ENCODE data around the gene GNG5. TPM values are rescaled to one million over a fixed set of nuclear protein-coding genes. Genes with fewer than 3 reads are reported as not detected.
"Not testable (repeated sequence)": the region's sequence is repeated elsewhere in the genome, so short reads cannot be mapped to it uniquely, and the experiment has no call there.

GNG5 gene
- total RNA-seq: 100 to 1,000 TPM in 2 of 8 experiments, 10 to 100 TPM in 6; 59.2 to 175 (median 83.1) TPM

DNA sequence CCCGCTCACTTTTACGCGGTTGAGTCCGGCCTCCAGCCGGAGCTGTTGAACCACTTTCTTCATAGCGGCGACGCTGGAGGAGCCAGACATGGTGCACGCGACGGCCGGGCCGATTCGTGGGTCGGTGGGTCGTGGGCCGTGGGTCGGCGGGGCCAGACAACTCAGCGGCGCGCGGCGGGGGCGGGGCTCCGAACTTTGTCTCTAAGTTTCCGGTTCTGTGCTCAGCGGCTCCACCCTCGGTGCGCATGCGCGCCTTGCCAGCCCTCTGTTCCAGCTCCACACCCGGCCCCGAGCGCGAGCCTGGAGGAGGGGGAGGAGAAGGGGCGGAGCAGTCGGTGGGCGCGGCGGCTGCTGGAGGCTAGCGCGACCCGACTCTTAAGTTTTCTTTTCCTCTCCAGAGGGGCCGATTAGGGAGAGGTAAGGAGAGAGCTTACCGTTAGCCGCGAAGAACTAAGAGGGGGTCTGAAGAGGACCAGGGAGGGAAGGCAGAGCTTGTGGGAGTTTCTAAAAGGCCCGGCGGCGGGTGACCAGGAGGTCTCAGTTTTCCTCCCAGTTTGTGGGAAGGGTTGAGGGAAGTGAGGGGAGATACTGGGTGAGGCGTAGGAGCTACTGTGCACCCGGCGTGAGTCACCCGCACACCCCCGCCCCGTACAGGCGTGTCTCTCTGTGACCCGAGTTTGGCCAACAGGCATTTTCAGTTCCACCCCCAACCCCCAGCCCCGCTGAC lies at the start of gene GNG5, which contains the start of gene SPATA1:
GNG5 (minus strand) TSS at position 580 of the 727 bp plus-strand sequence; CDS start at position 90, 490 bp downstream.
SPATA1 (plus strand) TSS at position 385 of the 727 bp plus-strand sequence. CDS start 9,974 bp downstream, outside the sequence.
- in situ Hi-C loops (cut with MboI; ENCODE audit: low pct_unique_long_range_greater_than_20kb in 2 of 9, low sequenced_read_pairs in 9 of 9, unreplicated experiment in 9 of 9): loop anchor here in 2 of 9 experiments (10.0 to 25.0 kb wide), 2 partner anchors 106 to 239 kb away; no protein-coding TSS in a partner anchor

DNA sequence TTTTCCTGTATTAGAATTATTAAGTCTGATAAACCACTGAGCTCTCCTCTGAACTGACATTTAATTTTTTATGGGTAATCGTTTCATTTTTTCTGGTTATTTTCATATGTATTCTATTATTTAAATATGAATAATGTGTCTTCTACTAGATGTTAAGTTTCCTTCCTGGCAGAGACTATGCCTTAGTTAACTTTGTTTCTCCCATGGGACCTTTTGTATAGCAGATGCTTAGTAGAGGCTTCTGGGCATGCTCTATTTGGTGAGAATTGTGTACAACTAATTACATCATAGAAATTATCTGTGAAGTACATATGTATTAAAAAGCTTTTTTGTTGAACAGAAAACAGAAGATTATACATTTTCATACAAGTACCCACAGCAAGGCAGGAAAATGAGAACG lies 44.4 kb upstream of the GNG5 start:
- no peak for ATAC-seq (replicated peaks in 6 of 8)
- 19 to 100% (median 84%) methylated on average over 1 to 2 of the region's 2 CpGs for WGBS, 10 experiments
- Histone ChIP-seq H3K27ac (no peak overlapping the region), H3K4me3 (no peak overlapping the region), H3K4me1 (replicated peaks in 1 of 2) (peaks cover 0 to 4% of the 10 kb centered on the region in 2 donors)
- in situ Hi-C loops (cut with MboI; ENCODE audit: low pct_unique_long_range_greater_than_20kb in 2 of 9, low sequenced_read_pairs in 9 of 9, unreplicated experiment in 9 of 9): no loop called here

More for the DNA sequence above, at the start of gene GNG5, which contains the start of gene SPATA1:
- Histone ChIP-seq H3K4me3 (peak within 1 kb of the TSS; percentile 80 to 96 (median 90)), H3K4me1 (replicated peaks in 1 of 2) (peaks cover 10 to 28% of the 10 kb centered on the region in 2 donors), H3K27ac (peak within 1 kb of the TSS; percentile 64 to 83)
- WGBS, 10 experiments: 0 to 10% (median 0%) methylated on average over 1 to 15 of the region's 60 CpGs; no CpG with 5 or more reads in 4 of the 10 experiments
- peak; percentile 83 to 96 (median 93) for ATAC-seq (replicated peaks in 6 of 8)

DNA sequence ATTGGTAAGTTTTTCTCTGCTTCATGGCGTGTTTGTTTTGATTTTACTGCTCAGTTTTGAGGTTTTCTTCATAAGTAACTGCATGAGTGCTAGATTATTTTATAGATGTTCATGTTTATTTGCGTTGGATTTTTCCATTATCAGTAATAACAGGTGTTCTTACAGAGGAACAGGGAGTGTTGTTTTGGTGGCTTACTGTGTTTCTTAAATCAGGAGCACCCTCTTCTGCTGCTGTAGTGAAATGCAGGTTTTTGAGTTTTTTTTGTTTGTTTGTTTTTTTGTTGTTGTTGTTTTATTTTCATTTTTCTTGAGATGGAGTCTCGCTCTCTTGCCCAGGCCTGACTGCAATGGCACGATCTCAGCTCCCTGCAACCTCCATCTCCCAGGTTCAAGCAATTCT lies 35.3 kb upstream of the GNG5 start:
- 68 to 100% (median 89%) methylated on average over 2 to 4 of the region's 4 CpGs; no CpG with 5 or more reads in 1 of the 10 experiments for WGBS, 10 experiments
- in situ Hi-C loops (cut with MboI; ENCODE audit: low pct_unique_long_range_greater_than_20kb in 2 of 9, low sequenced_read_pairs in 9 of 9, unreplicated experiment in 9 of 9): no loop called here

DNA sequence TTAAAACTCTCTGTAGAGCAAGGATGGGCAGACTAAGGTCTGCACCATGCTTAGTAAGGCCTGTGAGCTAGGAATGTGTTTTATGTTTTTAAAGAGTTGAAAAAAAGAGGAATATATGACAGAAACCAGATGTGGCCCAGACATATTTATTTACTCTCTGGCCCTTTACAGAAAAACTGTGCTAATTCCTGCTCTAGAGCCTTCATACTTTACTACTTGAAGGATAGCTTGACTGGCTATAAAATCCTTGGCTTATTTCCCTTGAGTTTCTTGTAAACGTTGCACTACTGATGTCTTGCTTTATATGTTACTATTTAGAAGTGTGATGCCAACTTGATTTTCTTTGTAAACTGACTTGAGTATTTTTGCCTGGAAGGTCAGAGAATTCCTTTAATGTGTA lies 34.4 kb upstream of the GNG5 start:
- 0 to 100% (median 69%) methylated on average over 1 of the region's 1 CpG; no CpG with 5 or more reads in 6 of the 10 experiments for WGBS, 10 experiments
- no peak for ATAC-seq (replicated peaks in 6 of 8)

More for the DNA sequence above, 35.3 kb upstream of the GNG5 start:
- Histone ChIP-seq H3K27ac (no peak overlapping the region), H3K4me3 (no peak overlapping the region), H3K4me1 (replicated peaks in 1 of 2) (no peaks in the 10 kb centered on the region)
- no peak for ATAC-seq (replicated peaks in 6 of 8)

DNA sequence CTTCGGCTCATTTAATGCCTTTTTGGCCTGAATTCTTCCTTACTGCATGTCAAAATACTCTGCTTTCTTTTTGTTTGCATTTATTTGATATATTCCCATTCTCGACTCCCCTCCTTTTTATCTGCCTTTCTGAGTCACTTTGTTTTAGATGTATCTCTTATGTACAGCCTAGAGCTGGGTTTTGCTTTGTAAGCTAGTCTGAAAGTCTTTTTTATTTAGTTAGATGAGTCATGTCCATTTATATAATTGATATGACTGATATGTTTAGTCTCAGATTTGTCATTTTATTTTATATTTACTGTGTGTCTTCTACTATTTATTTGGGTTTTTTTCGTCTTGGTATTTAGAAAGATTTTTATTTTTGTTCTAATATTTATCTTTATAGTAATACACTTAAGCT lies 33.6 kb upstream of the GNG5 start:
- H3K4me3 ChIP-seq: no peak overlapping the region
- ATAC-seq (replicated peaks in 6 of 8): no peak
- in situ Hi-C loops (cut with MboI; ENCODE audit: low pct_unique_long_range_greater_than_20kb in 2 of 9, low sequenced_read_pairs in 9 of 9, unreplicated experiment in 9 of 9): no loop called here
- no peak overlapping the region for H3K27ac ChIP-seq
- 47 to 93% (median 82%) methylated on average over 3 of the region's 3 CpGs for WGBS, 10 experiments
- no peaks in the 10 kb centered on the region for H3K4me1 ChIP-seq (replicated peaks in 1 of 2)

More for the DNA sequence above, 34.4 kb upstream of the GNG5 start:
- in situ Hi-C loops (cut with MboI; ENCODE audit: low pct_unique_long_range_greater_than_20kb in 2 of 9, low sequenced_read_pairs in 9 of 9, unreplicated experiment in 9 of 9): no loop called here
- H3K4me1 ChIP-seq (replicated peaks in 1 of 2): no peaks in the 10 kb centered on the region
- H3K27ac ChIP-seq: no peak overlapping the region
- H3K4me3 ChIP-seq: no peak overlapping the region

DNA sequence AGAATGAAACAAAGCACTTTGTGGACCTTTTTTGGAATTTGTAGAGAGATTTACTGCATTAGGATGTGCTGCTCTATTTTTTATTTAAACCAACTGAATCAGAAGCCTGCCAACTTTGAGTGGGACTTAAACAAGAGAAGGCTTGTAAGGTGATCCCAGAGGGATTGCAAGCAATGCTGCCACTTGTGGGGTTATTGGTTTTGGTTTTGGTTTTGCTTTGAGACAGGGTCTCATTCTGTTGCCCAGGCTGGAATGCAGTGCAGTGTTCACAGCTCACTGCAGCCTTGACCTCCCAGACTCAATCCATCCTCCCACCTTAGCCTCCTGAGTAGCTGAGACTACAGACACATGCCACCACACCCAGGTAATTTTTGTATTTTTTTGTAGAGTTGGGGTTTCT lies 32.2 kb upstream of the GNG5 start:
- H3K4me1 ChIP-seq (replicated peaks in 1 of 2): no peaks in the 10 kb centered on the region
- in situ Hi-C loops (cut with MboI; ENCODE audit: low pct_unique_long_range_greater_than_20kb in 2 of 9, low sequenced_read_pairs in 9 of 9, unreplicated experiment in 9 of 9): no loop called here
- H3K27ac ChIP-seq: no peak overlapping the region
- no peak for ATAC-seq (replicated peaks in 6 of 8)
- H3K4me3 ChIP-seq: no peak overlapping the region

DNA sequence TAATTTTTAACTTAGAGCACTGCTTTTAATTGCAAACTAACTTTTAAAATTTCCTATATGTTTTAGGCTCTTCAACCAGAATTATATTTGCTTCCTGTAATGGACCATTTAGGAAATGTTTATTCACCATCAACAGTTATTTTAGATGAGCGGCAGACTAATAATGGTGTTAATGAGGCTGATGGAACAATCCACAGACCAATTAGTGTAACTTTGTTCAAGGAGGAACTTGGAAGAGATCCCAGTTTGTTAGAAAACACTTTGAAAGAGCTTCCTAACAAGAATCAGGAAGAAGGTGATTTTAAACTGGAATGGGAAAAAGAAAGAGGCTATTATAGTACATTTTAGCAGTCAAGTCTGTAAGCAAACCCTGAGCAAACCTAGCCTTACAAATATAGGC lies 19.4 kb upstream of the GNG5 start:
- Histone ChIP-seq H3K27ac (no peak overlapping the region), H3K4me3 (no peak overlapping the region), H3K4me1 (replicated peaks in 1 of 2) (no peaks in the 10 kb centered on the region)
- 85 to 100% (median 97%) methylated on average over 1 of the region's 1 CpG; no CpG with 5 or more reads in 4 of the 10 experiments for WGBS, 10 experiments
- no peak for ATAC-seq (replicated peaks in 6 of 8)
- in situ Hi-C loops (cut with MboI; ENCODE audit: low pct_unique_long_range_greater_than_20kb in 2 of 9, low sequenced_read_pairs in 9 of 9, unreplicated experiment in 9 of 9): no loop called here

DNA sequence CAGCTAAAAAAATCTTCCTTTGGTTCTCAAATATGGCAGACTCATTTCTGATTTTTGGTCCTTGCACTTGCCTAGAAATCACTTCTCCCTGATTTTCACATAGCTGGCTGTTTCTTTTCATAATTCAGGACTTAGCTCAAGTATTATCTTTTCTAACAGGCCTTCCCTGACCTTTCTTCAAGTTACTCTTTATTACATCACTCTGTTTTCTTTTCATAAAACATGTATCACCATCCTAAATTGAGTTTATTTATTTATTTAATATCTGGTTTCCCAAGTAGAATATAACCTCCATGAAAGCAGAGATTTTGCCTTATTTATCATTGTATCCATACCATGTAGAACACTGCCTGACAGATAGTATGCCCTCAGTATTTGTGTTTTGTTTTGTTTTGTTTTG lies 18.2 kb upstream of the GNG5 start:
- H3K27ac ChIP-seq: no peak overlapping the region
- H3K4me3 ChIP-seq: no peak overlapping the region
- H3K4me1 ChIP-seq (replicated peaks in 1 of 2): no peaks in the 10 kb centered on the region
- ATAC-seq (replicated peaks in 6 of 8): no peak
- in situ Hi-C loops (cut with MboI; ENCODE audit: low pct_unique_long_range_greater_than_20kb in 2 of 9, low sequenced_read_pairs in 9 of 9, unreplicated experiment in 9 of 9): loop anchor here in 1 of 9 experiments (25.0 kb wide), 1 partner anchor 88 kb away; no protein-coding TSS in a partner anchor

DNA sequence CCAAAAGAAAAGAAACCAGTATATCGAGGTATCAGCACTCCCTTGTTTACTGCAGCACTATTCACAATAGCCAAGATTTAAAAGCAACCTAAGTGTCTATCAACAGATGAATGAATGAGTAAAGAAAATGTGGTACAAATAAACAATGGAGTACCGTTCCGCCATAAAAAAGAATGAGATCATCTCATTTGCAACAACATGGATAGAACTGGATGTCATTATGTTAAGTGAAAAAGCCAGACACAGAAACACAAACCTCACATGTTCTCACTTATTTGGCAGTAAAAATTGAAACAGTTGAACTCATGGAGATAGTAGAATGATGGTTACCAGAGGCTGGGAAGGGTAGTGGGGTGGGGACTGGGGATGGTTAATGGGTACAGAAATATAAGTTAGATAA lies 4.3 kb upstream of the GNG5 start:
- 7 to 100% (median 65%) methylated on average over 1 to 3 of the region's 3 CpGs; no CpG with 5 or more reads in 1 of the 10 experiments for WGBS, 10 experiments
- Histone ChIP-seq H3K4me3 (no peak overlapping the region), H3K27ac (no peak overlapping the region), H3K4me1 (replicated peaks in 1 of 2) (no peaks in the 10 kb centered on the region)
- in situ Hi-C loops (cut with MboI; ENCODE audit: low pct_unique_long_range_greater_than_20kb in 2 of 9, low sequenced_read_pairs in 9 of 9, unreplicated experiment in 9 of 9): loop anchor here in 1 of 9 experiments (25.0 kb wide), 1 partner anchor 102 kb away; no protein-coding TSS in a partner anchor
- no peak for ATAC-seq (replicated peaks in 6 of 8)

DNA sequence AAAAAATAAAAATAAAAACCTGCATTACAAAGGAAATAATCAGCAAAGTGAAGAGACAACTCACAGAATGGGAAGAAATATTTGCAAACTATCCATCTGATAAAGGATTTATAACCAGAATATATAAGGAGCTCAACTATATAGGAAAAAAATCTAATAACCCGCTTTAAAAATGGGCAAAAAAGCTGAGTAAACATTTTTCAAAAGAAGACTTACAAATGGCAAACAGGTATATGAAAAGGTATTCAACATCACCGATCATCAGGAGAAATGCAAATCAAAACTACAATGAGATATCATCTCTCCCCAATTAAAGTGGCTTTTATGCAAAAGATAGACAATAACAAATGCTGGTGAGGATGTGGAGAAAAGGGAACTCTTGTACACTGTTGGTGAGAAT lies 3.8 kb upstream of the GNG5 start:
- H3K27ac ChIP-seq: no peak overlapping the region
- no peak for ATAC-seq (replicated peaks in 6 of 8)
- WGBS, 10 experiments: 0 to 64% (median 50%) methylated on average over 1 to 2 of the region's 2 CpGs
- H3K4me1 ChIP-seq (replicated peaks in 1 of 2): peaks cover 0 to 1% of the 10 kb centered on the region in 2 donors
- no peak overlapping the region for H3K4me3 ChIP-seq
- in situ Hi-C loops (cut with MboI; ENCODE audit: low pct_unique_long_range_greater_than_20kb in 2 of 9, low sequenced_read_pairs in 9 of 9, unreplicated experiment in 9 of 9): loop anchor here in 1 of 9 experiments (25.0 kb wide), 1 partner anchor 102 kb away; no protein-coding TSS in a partner anchor

DNA sequence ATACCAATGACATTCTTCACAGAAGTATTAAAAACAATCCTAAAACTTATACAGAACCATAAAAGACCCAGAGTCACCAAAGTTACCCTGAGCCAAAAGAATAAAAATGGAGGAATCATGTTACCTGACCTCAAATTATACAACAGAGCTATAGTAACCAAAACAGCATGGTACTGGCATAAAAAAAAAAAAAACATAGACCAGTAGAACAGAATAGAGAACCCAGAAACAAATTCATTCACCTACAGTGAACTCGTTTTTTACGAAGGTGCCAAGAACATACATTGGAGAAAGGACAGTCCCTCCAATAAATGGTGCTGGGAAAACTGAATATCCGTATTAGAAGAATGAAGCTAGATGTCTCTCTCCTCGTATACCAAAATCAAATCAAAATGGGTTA lies 2.6 kb upstream of the GNG5 start:
- in situ Hi-C loops (cut with MboI; ENCODE audit: low pct_unique_long_range_greater_than_20kb in 2 of 9, low sequenced_read_pairs in 9 of 9, unreplicated experiment in 9 of 9): loop anchor here in 2 of 9 experiments (10.0 to 25.0 kb wide), 2 partner anchors 103 to 236 kb away; no protein-coding TSS in a partner anchor

DNA sequence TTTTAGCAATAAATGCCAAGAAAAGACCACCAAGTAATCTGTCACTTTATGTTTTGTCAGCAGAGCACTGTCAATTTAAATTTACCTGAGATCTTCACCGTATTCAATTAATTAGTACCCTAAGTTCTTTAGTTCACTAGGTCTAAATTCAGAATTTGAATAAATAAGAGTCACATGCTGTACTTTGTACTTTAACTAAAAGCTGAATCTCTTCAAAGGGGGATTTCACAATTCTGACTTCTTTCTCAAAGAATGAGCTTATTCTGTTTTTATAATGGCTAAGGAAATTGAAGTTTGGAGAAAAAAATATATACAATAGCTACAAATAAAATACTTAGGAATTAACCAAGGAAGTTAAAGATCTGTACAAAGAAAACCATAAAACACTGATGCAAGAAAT lies 2.1 kb upstream of the GNG5 start:
- no peak for ATAC-seq (replicated peaks in 6 of 8)
- in situ Hi-C loops (cut with MboI; ENCODE audit: low pct_unique_long_range_greater_than_20kb in 2 of 9, low sequenced_read_pairs in 9 of 9, unreplicated experiment in 9 of 9): loop anchor here in 2 of 9 experiments (10.0 to 25.0 kb wide), 2 partner anchors 104 to 236 kb away; no protein-coding TSS in a partner anchor

More for the DNA sequence above, 2.6 kb upstream of the GNG5 start:
- Histone ChIP-seq H3K4me3 (no peak overlapping the region), H3K4me1 (replicated peaks in 1 of 2) (peaks cover 0 to 9% of the 10 kb centered on the region in 2 donors), H3K27ac (no peak overlapping the region)
- WGBS, 10 experiments: 86 to 100% (median 96%) methylated on average over 1 to 4 of the region's 4 CpGs
- no peak for ATAC-seq (replicated peaks in 6 of 8)

DNA sequence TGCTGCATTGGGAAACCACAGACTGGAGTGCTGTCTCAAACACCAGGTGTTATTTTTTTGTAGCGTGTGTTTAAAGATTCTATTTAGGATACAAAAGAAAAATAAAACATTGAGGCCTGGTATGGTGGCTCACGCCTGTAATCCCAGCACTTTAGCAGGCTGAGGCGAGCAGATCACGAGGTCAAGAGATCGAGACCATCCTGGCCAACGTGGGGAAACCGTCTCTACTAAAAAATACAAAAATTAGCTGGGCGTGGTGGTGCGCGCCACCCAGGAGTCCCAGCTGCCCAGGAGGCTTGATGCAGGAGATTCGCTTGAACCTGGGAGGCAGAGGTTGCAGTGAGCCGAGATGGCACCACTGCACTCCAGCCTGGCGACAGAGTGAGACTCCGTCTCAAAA lies 1.5 kb upstream of the GNG5 start:
- H3K4me3 ChIP-seq: not testable (repeated sequence)

More for the DNA sequence above, 2.1 kb upstream of the GNG5 start:
- Histone ChIP-seq H3K4me1 (replicated peaks in 1 of 2) (peaks cover 4 to 14% of the 10 kb centered on the region in 2 donors), H3K4me3 (no peak overlapping the region), H3K27ac (no peak overlapping the region)
- WGBS, 10 experiments: 91 to 100% (median 100%) methylated on average over 1 of the region's 1 CpG; no CpG with 5 or more reads in 1 of the 10 experiments

More for the DNA sequence above, 1.5 kb upstream of the GNG5 start:
- in situ Hi-C loops (cut with MboI; ENCODE audit: low pct_unique_long_range_greater_than_20kb in 2 of 9, low sequenced_read_pairs in 9 of 9, unreplicated experiment in 9 of 9): loop anchor here in 2 of 9 experiments (10.0 to 25.0 kb wide), 2 partner anchors 104 to 237 kb away; no protein-coding TSS in a partner anchor
- 85 to 100% (median 92%) methylated on average over 1 to 14 of the region's 14 CpGs for WGBS, 10 experiments
- H3K27ac ChIP-seq; ATAC-seq (replicated peaks in 6 of 8): not testable (repeated sequence)
- H3K4me1 ChIP-seq (replicated peaks in 1 of 2): peaks cover 10 to 21% of the 10 kb centered on the region in 2 donors

Data from motor neuron (in vitro differentiated cells).